Measurements from ENCODE around the gene TMEM51. TPM values are rescaled to one million over a fixed set of nuclear protein-coding genes. Genes with fewer than 3 reads are reported as not detected.

TMEM51 gene
- total and polyA plus RNA-seq, 2 donors (not counting 1 experiment from before 2014, with no cell fraction given), result 0.06 to 0.30 TPM

GRCh38 chr1:15118579-15118978 is 35.0 kb upstream of the TMEM51 start:
- no peaks in the 10 kb centered on the region for H3K4me1 Mint-ChIP-seq
- CTCF ChIA-PET, result interaction anchor here (2.9 kb wide), 1 partner anchor 10 kb away, joined by 7 read pairs; no protein-coding TSS in a partner anchor

More at GRCh38 chr1:15118579-15118978, 35.0 kb upstream of the TMEM51 start:
- H3K27me3 Mint-ChIP-seq, result peaks cover 11% of the 10 kb centered on the region
- H3K9ac ChIP-seq (ENCODE audit: low read length), result no peak overlapping the region
- no peaks in the 10 kb centered on the region for H3K79me2 ChIP-seq (ENCODE audit: control insufficient read depth, insufficient read depth, low read length)
- POLR2A ChIA-PET, result no interaction called here
- H3K9me3 Mint-ChIP-seq (ENCODE audit: insufficient read depth), result no peaks in the 10 kb centered on the region
- 93% methylated on average over 8 of the region's 8 CpGs for WGBS (ENCODE audit: insufficient coverage)
- no peak overlapping the region for H3K27ac Mint-ChIP-seq
- TF ChIP-seq CTCF (IDR thresholded peaks at IDR 0.05), result no peak
- TF ChIP-seq EZH2 (IDR thresholded peaks at IDR 0.05; ENCODE audit: borderline replicate concordance, insufficient read depth, low read depth, low read length, poor library complexity, severe bottlenecking), result no peak
- peaks cover 0 to 7% (median 0%) of the 10 kb centered on the region in 4 experiments for H3K27me3 ChIP-seq (replicated peaks in 1 of 4; ENCODE audit: control extremely low read depth in 1 of 4, control insufficient read depth in 3 of 4, insufficient read depth in 4 of 4, low read length in 3 of 4)
- no peak overlapping the region for H3K27ac ChIP-seq (ENCODE audit: low read length in 2 of 2)
- intact Hi-C loops (cut with micrococcal nuclease), result no loop called here
- H4K20me1 ChIP-seq (ENCODE audit: control insufficient read depth, insufficient read depth, low read length, poor library complexity, severe bottlenecking), result no peaks in the 10 kb centered on the region
- no peaks in the 10 kb centered on the region for H3K9me3 ChIP-seq (ENCODE audit: control extremely low read depth in 1 of 3, control insufficient read depth in 2 of 3, insufficient read depth in 1 of 3, low read length in 2 of 3)
- no peaks in the 10 kb centered on the region for H3K4me1 ChIP-seq (ENCODE audit: control insufficient read depth in 2 of 2, insufficient read depth in 2 of 2, low read length in 2 of 2)
- H3K36me3 ChIP-seq (replicated peaks in 1 of 2; ENCODE audit: control extremely low read depth in 1 of 2, control insufficient read depth in 1 of 2, extremely low read depth in 1 of 2, insufficient read depth in 2 of 2, low read length in 1 of 2), result no peaks in the 10 kb centered on the region
- DNase-seq, result no peak
- no peak overlapping the region for H3K4me3 Mint-ChIP-seq
- no peak overlapping the region for H3K4me2 ChIP-seq (replicated peaks; ENCODE audit: low read depth, low read length, poor library complexity, severe bottlenecking)
- no peak for ATAC-seq (ENCODE audit: low read depth)
- no peak overlapping the region for H2AFZ ChIP-seq (ENCODE audit: insufficient read depth, low read depth, low read length, poor library complexity, severe bottlenecking)
- H3K4me3 ChIP-seq (ENCODE audit: control extremely low read depth in 1 of 5, extremely low read depth in 1 of 5, insufficient read depth in 1 of 5, low read depth in 2 of 5, low read length in 4 of 5), result no peak overlapping the region
